ENCODE data around the gene SH2D2A.

GRCh38 chr1:156767101-156767878 is 49.4 kb downstream of the SH2D2A start, which contains the start of gene PRCC:
- TF ChIP-seq EZH2 (IDR thresholded peaks at IDR 0.05; ENCODE audit: borderline replicate concordance, low read depth, low read length, severe bottlenecking) = no peak
- TF ChIP-seq, protein P1, sequence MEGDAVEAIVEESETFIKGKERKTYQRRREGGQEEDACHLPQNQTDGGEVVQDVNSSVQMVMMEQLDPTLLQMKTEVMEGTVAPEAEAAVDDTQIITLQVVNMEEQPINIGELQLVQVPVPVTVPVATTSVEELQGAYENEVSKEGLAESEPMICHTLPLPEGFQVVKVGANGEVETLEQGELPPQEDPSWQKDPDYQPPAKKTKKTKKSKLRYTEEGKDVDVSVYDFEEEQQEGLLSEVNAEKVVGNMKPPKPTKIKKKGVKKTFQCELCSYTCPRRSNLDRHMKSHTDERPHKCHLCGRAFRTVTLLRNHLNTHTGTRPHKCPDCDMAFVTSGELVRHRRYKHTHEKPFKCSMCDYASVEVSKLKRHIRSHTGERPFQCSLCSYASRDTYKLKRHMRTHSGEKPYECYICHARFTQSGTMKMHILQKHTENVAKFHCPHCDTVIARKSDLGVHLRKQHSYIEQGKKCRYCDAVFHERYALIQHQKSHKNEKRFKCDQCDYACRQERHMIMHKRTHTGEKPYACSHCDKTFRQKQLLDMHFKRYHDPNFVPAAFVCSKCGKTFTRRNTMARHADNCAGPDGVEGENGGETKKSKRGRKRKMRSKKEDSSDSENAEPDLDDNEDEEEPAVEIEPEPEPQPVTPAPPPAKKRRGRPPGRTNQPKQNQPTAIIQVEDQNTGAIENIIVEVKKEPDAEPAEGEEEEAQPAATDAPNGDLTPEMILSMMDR (IDR thresholded peaks at IDR 0.05; ENCODE audit: borderline replicate concordance, extremely low read depth, low read length, poor library complexity, severe bottlenecking) = no peak

Data from DND-41 (cell line).